ENCODE measurements around the gene SMARCA2.

The SMARCA2 gene

GRCh38 chr9:2210201-2210600, 195.1 kb downstream of the SMARCA2 start:
- H3K4me1 ChIP-seq = no peaks in the 10 kb centered on the region
- H3K27me3 ChIP-seq = no peaks in the 10 kb centered on the region
- no peak overlapping the region for H3K4me3 ChIP-seq
- TF ChIP-seq, protein P1, sequence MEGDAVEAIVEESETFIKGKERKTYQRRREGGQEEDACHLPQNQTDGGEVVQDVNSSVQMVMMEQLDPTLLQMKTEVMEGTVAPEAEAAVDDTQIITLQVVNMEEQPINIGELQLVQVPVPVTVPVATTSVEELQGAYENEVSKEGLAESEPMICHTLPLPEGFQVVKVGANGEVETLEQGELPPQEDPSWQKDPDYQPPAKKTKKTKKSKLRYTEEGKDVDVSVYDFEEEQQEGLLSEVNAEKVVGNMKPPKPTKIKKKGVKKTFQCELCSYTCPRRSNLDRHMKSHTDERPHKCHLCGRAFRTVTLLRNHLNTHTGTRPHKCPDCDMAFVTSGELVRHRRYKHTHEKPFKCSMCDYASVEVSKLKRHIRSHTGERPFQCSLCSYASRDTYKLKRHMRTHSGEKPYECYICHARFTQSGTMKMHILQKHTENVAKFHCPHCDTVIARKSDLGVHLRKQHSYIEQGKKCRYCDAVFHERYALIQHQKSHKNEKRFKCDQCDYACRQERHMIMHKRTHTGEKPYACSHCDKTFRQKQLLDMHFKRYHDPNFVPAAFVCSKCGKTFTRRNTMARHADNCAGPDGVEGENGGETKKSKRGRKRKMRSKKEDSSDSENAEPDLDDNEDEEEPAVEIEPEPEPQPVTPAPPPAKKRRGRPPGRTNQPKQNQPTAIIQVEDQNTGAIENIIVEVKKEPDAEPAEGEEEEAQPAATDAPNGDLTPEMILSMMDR (IDR thresholded peaks at IDR 0.05) = no peak
- H3K36me3 ChIP-seq = no peaks in the 10 kb centered on the region
- H3K27ac ChIP-seq = no peak overlapping the region
- no peaks in the 10 kb centered on the region for H3K9me3 ChIP-seq
- intact Hi-C loops (cut with DNase I; ENCODE audit: low total_unique reads) = no loop called here
- DNase-seq = no peak

DNA sequence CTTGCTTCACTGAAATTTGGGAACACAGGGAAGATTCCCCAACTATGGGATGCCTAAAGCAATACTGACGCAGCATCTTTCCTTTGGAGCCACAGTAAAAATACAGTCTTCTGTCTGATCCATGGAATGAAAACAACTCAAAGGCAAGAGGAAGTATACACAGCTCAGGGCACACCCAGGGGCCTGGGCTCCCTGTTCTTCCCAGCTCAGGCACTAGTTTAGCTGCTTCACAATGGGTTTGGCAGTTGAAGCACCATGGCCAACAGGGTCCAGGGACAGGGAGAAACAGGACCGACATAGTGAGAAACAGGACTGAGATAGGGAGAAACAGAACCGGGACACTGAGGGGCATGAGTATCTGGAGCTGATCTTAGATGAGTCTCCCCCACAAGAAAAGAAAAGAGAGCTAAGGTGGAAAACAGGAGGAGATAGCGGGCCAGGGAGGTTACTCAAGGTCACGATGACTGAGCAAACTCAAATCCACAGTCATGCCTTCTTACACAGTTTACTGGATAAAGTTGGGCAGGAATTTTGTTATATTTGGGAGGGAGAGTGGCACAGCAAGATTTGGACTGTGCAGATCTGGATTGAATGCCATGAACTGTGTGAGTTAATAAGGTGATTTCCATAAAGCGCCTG, 198.8 kb downstream of the SMARCA2 start:
- no peaks in the 10 kb centered on the region for H3K27me3 ChIP-seq
- H3K36me3 ChIP-seq = no peaks in the 10 kb centered on the region
- no peak overlapping the region for H3K4me3 ChIP-seq
- no peak for DNase-seq
- H3K9me3 ChIP-seq = no peaks in the 10 kb centered on the region
- no peak overlapping the region for H3K27ac ChIP-seq
- TF ChIP-seq, protein P1 (IDR thresholded peaks at IDR 0.05) = no peak
- H3K4me1 ChIP-seq = no peaks in the 10 kb centered on the region
- intact Hi-C loops (cut with DNase I; ENCODE audit: low total_unique reads) = no loop called here

DNA sequence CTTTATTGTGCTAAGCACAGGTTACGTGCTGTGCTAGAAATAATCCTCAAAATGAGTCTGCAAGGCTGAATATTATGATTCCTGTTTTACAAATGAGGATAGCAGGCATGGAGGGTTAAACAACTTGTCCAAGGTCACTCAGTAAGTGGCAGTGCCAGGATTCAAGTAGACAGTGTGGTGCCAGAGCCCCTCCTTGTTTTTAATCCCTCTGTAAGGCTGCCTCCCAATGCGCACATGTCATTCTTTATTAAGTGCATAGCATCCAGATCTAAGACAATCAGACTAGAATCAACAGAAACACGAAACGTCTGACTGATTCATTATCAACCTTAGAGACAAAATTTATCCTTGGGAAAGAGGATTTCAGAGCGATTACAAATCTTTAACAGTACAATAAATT, 199.6 kb downstream of the SMARCA2 start:
- TF ChIP-seq, protein P1 (IDR thresholded peaks at IDR 0.05) = no peak
- intact Hi-C loops (cut with DNase I; ENCODE audit: low total_unique reads) = no loop called here

GRCh38 chr9:2215921-2216441, 200.8 kb downstream of the SMARCA2 start:
- intact Hi-C loops (cut with DNase I; ENCODE audit: low total_unique reads) = no loop called here
- no peak overlapping the region for H3K27ac ChIP-seq

More for the DNA sequence above, 199.6 kb downstream of the SMARCA2 start:
- no peaks in the 10 kb centered on the region for H3K36me3 ChIP-seq
- H3K4me3 ChIP-seq = no peak overlapping the region
- no peak for DNase-seq
- H3K27ac ChIP-seq = no peak overlapping the region
- no peaks in the 10 kb centered on the region for H3K9me3 ChIP-seq
- H3K4me1 ChIP-seq = no peaks in the 10 kb centered on the region
- H3K27me3 ChIP-seq = no peaks in the 10 kb centered on the region

DNA sequence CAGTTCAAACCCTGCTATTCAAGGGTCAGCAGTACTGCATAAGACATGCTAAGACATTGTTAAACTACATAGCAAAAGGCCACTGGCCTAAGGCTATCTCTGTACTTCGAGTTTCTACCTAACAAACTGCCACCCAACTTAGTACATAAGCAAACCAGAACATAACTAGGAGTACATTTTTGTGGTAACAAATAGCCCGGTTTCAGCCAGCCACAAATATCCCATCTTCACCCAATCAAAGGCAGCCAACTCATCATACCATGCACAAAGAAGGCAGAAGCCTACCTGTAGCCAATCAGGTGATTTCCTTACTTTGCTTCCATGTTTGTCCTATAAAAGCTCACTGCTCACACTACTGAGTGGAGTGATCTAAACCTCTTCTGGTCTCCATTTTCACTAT, 201.4 kb downstream of the SMARCA2 start:
- TF ChIP-seq, protein P1 (IDR thresholded peaks at IDR 0.05) = no peak
- Histone ChIP-seq H3K27me3 (no peaks in the 10 kb centered on the region), H3K27ac (no peak overlapping the region), H3K4me1 (no peaks in the 10 kb centered on the region), H3K4me3 (no peak overlapping the region), H3K36me3 (no peaks in the 10 kb centered on the region), H3K9me3 (no peaks in the 10 kb centered on the region)
- intact Hi-C loops (cut with DNase I; ENCODE audit: low total_unique reads) = no loop called here
- no peak for DNase-seq

More at GRCh38 chr9:2215921-2216441, 200.8 kb downstream of the SMARCA2 start:
- Histone ChIP-seq H3K9me3 (no peaks in the 10 kb centered on the region), H3K4me1 (no peaks in the 10 kb centered on the region), H3K4me3 (no peak overlapping the region), H3K27me3 (no peaks in the 10 kb centered on the region), H3K36me3 (no peaks in the 10 kb centered on the region)
- no peak for DNase-seq
- TF ChIP-seq, protein P1 (IDR thresholded peaks at IDR 0.05) = no peak
